ACHN (cell line): ENCODE data around the gene PTPN18.
"Not testable (repeated sequence)": the region's sequence is repeated elsewhere in the genome, so short reads cannot be mapped to it uniquely, and the experiment has no call there.

ENCODE experiments used
- DNase-seq: peaks from one replicate; pipeline ENCODE4 v3.0.0-alpha.2; 2015
- in situ Hi-C: cut with HindIII; loops from 2 replicates; pipeline ENCODE4 v1.10.0; 2017; ENCODE audit warnings: low sequenced_read_pairs, low pct_ligation_motif_present, low pct_unique_long_range_greater_than_20kb

Gene PTPN18

DNA sequence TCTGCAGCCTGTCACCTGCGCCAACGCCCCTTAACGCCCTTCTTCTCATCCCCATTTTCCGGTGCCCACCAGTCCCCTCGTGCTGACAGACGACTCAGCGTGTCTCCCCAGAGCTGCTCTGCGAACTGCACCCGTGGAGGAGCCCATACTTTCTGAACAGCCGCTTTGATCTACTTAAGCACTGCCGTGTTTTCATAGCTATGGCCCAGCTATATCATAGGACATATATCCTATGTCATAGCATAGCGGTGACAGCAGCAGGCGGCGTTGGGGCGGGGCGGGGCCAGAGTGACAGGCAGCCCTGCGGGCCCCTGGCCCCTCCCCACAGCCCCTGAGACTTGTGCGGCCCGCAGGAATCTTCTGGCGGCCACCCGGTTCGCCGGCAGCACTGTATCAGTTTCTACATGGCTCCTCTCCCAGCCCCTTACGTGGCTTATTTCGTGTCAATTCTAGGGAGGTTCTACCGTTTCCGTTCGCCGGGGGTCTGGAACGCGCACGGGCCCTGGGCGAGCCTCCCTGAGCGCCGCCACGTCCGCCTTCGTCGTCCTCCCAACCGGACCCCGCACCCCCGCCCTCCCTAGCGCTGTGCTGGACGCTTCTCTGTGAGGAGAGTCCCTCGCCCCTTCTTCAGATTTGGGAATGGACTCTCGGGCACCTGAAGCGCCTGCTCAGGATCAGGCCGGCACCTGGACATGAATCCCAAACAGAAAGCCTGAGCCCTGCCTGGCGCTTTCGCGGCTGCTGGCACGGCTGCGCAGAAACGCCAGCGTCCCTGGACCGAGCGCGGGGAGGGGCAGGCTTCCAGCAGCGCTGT, 35.4 kb downstream of the PTPN18 start:
- DNase-seq, result peak; percentile 78
- in situ Hi-C loops, result no loop called here

DNA sequence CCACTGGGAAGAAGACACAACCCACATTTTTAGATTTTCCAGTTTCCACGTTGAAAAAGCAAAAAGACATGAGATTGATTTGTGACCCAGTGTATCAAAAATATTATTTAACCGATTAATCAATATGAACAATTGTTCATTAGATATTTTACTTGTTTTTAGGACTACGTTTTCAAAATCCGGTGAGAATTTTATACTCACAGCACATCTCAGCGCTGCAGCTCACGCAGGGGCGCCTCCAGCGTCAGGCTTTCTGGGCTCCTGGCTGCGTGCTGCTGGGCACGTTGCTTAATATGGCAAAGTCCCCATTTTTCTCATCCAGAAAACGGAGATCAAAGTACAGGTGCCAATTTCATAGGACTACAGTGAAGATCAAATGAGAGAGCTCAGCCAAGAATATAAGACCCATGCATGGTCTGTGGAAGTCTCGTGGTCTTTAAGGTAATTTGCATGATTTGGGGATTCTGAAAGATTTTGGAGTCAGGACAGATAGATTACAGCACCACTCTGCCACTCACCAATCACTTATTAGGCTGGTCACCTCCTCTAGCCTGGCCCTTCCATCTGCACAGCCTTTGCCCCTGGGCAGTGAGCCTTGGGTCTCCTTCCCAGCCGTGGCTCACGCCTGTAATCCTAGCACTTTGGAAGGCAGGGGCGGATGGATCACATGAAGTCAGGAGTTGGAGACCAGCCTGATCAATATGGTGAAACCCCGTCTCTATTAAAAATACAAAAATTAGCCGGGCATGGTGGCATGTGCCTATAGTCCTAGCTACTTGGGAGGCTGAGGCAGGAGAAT, 36.2 kb downstream of the PTPN18 start:
- DNase-seq, result no peak
- in situ Hi-C loops, result no loop called here

DNA sequence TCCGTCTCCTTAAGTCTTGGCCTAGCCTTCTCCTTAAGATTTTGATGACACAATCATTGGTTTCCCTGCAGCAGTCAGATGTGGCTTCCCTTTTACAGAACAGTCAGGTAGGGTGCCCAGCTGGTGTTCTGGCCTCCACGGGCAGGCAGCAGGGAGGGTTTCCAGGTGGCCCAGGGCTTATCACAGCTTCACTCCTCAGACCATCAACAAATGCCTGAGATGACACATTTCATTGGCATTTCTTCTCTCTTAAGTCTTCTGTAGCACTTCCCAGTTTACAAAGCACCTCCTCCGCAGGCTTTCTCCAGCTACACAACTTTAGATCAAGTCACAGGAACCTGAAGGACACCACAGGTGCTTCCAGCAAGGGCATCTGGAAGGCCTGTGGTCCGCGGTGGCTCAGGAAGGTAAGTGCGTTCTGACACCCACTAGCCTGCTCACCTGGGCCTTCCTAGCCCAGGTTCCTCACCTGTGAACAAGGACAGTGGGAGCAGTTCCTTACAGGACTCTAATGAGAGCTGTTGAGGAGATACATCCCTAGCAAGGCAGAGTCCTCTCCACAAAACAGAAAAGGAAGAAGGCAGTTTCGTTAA, 37.6 kb downstream of the PTPN18 start:
- in situ Hi-C loops, result no loop called here
- peak; percentile 56 for DNase-seq

DNA sequence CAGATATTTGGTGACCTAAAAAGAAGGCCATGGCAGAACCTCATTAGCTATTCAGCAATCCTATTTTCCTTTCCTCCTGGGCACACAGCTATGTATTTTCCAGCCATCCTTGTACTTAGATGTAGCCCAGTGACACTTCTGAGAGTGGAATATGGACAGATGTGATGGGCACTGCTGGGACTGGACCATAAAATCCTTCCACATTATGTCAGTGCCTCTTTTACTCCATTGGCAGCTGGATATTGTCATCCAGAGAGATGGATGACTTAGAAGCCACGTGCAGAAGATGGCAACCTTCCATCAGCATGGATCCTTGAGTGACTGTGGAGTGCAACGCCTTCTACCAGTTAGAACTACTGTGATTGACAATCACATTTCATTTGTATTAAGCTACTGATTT, 50.4 kb downstream of the PTPN18 start:
- in situ Hi-C loops, DNase-seq: not testable (repeated sequence)

DNA sequence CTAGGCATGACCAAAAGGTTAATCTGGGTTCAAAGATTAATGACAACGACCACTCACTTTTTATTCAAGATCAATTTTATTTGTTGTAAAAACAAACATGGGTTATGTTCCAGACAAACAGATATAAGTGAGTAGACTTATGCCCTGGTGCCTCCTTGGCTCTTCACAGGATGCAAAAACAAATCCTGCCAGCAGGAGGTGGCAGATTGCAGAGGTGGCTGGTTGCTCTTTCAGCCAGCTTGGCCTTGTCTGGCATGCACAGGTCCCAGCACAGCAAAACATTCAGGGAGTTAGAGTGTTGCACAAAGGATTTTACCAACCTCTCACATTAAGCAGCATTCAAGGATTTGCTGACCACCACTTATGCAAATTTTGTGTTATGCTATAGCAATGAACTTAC, 60.8 kb downstream of the PTPN18 start:
- in situ Hi-C loops, DNase-seq: not testable (repeated sequence)

DNA sequence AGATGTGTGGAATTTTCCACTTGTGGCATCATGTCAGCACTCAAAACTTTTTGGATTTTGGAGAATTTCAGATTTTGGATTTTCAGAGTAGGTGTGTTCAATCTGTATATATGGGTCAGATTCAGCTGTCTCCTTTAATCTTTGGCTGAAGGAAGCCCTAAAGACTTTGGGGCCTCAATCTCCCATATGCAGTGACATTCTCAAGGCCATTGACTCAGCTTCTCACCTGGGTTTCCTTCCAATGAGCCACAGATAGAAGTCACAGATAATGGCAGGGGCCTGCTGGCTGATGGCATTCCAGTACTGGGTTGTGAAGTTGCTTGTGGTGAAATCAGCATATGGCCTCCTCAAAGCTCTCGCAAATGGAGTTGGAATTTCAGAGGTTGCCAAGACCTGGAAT, 63.0 kb downstream of the PTPN18 start:
- in situ Hi-C loops, DNase-seq: not testable (repeated sequence)
